Measurements from ENCODE around the gene YBX2.
"Not testable (repeated sequence)": the region's sequence is repeated elsewhere in the genome, so short reads cannot be mapped to it uniquely, and the experiment has no call there.

DNA sequence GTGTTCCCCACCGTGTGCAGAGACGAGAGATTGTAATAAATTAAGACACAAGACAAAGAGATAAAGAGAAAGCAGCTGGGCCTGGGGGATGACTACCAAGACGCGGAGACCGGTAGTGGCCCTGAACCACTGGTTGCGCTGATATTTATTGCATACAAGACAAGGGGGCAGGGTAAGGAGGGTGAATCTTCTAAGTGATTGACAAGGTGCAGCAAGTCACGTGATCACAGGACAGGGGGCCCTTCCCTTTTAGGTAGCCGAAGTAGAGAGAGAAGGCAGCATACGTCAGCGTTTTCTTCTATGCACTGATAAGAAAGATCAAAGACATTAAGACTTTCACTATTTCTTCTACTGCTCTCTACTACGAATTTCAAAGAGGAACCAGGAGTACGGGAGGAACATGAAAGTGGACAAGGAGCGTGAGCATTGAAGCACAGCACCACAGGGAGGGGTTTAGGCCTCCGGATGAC is 38.2 kb upstream of the YBX2 start:
- TF ChIP-seq, protein P1, sequence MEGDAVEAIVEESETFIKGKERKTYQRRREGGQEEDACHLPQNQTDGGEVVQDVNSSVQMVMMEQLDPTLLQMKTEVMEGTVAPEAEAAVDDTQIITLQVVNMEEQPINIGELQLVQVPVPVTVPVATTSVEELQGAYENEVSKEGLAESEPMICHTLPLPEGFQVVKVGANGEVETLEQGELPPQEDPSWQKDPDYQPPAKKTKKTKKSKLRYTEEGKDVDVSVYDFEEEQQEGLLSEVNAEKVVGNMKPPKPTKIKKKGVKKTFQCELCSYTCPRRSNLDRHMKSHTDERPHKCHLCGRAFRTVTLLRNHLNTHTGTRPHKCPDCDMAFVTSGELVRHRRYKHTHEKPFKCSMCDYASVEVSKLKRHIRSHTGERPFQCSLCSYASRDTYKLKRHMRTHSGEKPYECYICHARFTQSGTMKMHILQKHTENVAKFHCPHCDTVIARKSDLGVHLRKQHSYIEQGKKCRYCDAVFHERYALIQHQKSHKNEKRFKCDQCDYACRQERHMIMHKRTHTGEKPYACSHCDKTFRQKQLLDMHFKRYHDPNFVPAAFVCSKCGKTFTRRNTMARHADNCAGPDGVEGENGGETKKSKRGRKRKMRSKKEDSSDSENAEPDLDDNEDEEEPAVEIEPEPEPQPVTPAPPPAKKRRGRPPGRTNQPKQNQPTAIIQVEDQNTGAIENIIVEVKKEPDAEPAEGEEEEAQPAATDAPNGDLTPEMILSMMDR (IDR thresholded peaks at IDR 0.05): not testable (repeated sequence)
- TF ChIP-seq POLR2AphosphoS5 (IDR thresholded peaks at IDR 0.05; ENCODE audit: low read depth, low read length); SIN3A (IDR thresholded peaks at IDR 0.05; ENCODE audit: borderline replicate concordance, insufficient read depth, low read depth, low read length): not testable (repeated sequence)
- TF ChIP-seq, protein P2, sequence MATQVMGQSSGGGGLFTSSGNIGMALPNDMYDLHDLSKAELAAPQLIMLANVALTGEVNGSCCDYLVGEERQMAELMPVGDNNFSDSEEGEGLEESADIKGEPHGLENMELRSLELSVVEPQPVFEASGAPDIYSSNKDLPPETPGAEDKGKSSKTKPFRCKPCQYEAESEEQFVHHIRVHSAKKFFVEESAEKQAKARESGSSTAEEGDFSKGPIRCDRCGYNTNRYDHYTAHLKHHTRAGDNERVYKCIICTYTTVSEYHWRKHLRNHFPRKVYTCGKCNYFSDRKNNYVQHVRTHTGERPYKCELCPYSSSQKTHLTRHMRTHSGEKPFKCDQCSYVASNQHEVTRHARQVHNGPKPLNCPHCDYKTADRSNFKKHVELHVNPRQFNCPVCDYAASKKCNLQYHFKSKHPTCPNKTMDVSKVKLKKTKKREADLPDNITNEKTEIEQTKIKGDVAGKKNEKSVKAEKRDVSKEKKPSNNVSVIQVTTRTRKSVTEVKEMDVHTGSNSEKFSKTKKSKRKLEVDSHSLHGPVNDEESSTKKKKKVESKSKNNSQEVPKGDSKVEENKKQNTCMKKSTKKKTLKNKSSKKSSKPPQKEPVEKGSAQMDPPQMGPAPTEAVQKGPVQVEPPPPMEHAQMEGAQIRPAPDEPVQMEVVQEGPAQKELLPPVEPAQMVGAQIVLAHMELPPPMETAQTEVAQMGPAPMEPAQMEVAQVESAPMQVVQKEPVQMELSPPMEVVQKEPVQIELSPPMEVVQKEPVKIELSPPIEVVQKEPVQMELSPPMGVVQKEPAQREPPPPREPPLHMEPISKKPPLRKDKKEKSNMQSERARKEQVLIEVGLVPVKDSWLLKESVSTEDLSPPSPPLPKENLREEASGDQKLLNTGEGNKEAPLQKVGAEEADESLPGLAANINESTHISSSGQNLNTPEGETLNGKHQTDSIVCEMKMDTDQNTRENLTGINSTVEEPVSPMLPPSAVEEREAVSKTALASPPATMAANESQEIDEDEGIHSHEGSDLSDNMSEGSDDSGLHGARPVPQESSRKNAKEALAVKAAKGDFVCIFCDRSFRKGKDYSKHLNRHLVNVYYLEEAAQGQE (IDR thresholded peaks at IDR 0.05; ENCODE audit: insufficient read depth in 1 of 2, low read depth in 2 of 2, low read length in 1 of 2): not testable (repeated sequence)

All from Panc1 (cell line).